ENCODE data around the gene ZNF581.
A peak's percentile ranks its signal among the peaks of the same experiment; 100 is the strongest.

Gene ZNF581

GRCh38 chr19:55666343-55667005, 23.0 kb downstream of the ZNF581 start:
- no peak for DNase-seq (ENCODE audit: low read depth)

GRCh38 chr19:55667006-55667381, 23.5 kb downstream of the ZNF581 start:
- DNase-seq (ENCODE audit: low read depth), result no peak

GRCh38 chr19:55667511-55667910, 24.1 kb downstream of the ZNF581 start:
- DNase-seq (ENCODE audit: low read depth), result no peak

GRCh38 chr19:55667958-55668357, 24.5 kb downstream of the ZNF581 start:
- DNase-seq (ENCODE audit: low read depth), result no peak

GRCh38 chr19:55668603-55669348, 25.3 kb downstream of the ZNF581 start:
- no peak for DNase-seq (ENCODE audit: low read depth)

GRCh38 chr19:55669418-55670279, 26.2 kb downstream of the ZNF581 start:
- no peak for DNase-seq (ENCODE audit: low read depth)

GRCh38 chr19:55670280-55671053, 27.0 kb downstream of the ZNF581 start:
- no peak for DNase-seq (ENCODE audit: low read depth)

GRCh38 chr19:55671054-55671378, 27.6 kb downstream of the ZNF581 start:
- DNase-seq (ENCODE audit: low read depth), result no peak

GRCh38 chr19:55672418-55672817, 29.0 kb downstream of the ZNF581 start:
- peak; percentile 38 for DNase-seq (ENCODE audit: low read depth)

- no peak for DNase-seq (ENCODE audit: low read depth)
Measured at GRCh38 chr19:55673465-55673864, 30.0 kb downstream of the ZNF581 start.

GRCh38 chr19:55673889-55674288, 30.4 kb downstream of the ZNF581 start:
- no peak for DNase-seq (ENCODE audit: low read depth)

GRCh38 chr19:55674459-55674840, 31.0 kb downstream of the ZNF581 start:
- DNase-seq (ENCODE audit: low read depth), result no peak

GRCh38 chr19:55674841-55675660, 31.6 kb downstream of the ZNF581 start, which contains the start of gene EPN1:
Gene EPN1 (plus strand): TSS chr19:55675226. CDS start chr19:55678628, 3,402 bp downstream.
- DNase-seq (ENCODE audit: low read depth), result peak; percentile 98

GRCh38 chr19:55675661-55676354, 32.4 kb downstream of the ZNF581 start:
- DNase-seq (ENCODE audit: low read depth), result no peak

GRCh38 chr19:55676383-55676782, 32.9 kb downstream of the ZNF581 start:
- DNase-seq (ENCODE audit: low read depth), result peak; percentile 34

GRCh38 chr19:55676889-55677505, 33.5 kb downstream of the ZNF581 start:
- DNase-seq (ENCODE audit: low read depth), result no peak

GRCh38 chr19:55677572-55678028, 34.2 kb downstream of the ZNF581 start:
- no peak for DNase-seq (ENCODE audit: low read depth)

GRCh38 chr19:55678121-55678671, 34.7 kb downstream of the ZNF581 start:
- no peak for DNase-seq (ENCODE audit: low read depth)
